ENCODE measurements around the gene PARD3.

The PARD3 gene

DNA sequence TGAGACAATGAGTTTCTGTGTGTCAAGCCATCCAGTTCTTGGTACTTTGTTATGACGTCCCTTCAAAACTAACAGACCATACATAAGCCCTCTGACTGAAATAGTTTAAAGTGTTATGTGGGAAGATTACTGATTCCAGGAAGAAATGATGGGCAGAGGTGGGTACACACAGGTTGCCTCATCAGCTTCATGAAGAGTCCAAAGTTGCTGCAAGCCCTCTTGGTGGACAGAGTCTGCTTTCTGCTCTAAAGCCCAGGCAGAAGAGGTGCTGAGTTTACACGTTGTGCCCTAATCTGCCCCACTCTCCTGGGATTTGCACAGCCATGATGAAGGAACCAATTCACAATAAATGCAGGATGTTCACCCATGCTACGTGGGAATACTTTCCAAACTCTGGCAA, 187.4 kb downstream of the PARD3 start:
- no peak for DNase-seq (ENCODE audit: low read depth in 2 of 2, low spot score in 1 of 2)

GRCh38 chr10:34627331-34627730, 187.8 kb downstream of the PARD3 start:
- DNase-seq (ENCODE audit: low read depth in 2 of 2, low spot score in 1 of 2), result no peak

- no peak for DNase-seq (ENCODE audit: low read depth in 2 of 2, low spot score in 1 of 2)
Observed at GRCh38 chr10:34626158-34626880, 188.8 kb downstream of the PARD3 start.

GRCh38 chr10:34624323-34625153, 190.6 kb downstream of the PARD3 start:
- DNase-seq (ENCODE audit: low read depth in 2 of 2, low spot score in 1 of 2), result no peak

DNA sequence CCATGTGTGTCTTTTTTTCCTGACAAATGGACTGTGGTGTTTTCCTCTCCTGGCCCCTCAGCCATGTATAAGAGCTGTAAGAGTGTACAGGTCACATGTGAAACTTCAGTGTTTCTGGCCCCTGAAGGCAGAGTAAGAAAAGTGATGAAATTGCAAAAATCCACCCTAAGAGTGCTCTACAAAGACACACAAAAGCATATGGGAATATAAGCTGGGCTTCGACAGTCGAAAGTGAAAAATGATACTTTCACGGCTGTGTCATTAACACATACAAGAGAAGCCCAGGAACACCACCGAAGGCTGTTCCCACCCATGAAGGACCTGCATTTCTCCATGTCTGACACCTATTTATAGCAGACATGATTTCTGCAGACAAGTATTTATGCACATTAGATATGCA, 192.2 kb downstream of the PARD3 start:
- no peak for DNase-seq (ENCODE audit: low read depth in 2 of 2, low spot score in 1 of 2)

DNA sequence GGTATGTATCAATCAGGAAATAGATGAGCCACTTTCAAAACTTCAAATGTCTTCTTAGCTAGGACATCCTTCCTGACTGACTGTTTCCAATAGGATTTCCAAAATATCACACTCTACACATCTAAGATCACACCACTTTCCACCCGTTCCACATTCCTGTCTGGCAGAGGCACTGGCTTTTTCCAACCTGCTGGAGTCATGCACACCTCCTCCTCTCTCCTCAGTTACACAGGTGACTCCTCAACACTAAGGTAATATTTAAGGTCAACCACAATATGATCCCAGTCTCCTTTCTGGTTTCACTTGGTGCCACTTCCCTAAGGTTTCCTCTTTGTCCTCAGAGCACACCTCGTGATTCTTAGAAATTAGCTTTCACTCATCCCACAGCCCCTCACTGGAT, 196.5 kb downstream of the PARD3 start:
- no peak for DNase-seq (ENCODE audit: low read depth in 2 of 2, low spot score in 1 of 2)

DNA sequence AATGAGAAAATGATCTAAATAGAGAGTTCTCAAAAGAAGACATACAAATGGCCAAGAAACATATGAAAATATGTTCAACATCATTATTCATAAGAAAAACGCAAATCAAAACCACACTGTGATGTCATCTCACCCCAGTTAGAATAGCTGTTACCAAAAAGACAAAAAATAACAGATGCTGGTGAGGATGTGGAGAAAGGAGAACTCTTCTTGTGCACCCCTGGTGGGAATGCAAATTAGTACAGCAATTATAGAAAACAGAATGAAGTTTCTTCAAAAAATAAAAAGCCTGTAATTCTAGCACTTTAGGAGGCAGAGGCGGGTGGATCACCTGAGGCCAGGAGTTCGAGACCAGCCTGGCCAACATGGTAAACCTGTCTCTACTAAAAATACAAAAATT, 199.3 kb downstream of the PARD3 start:
- DNase-seq (ENCODE audit: low read depth in 2 of 2, low spot score in 1 of 2), result no peak

GRCh38 chr10:34613491-34613890, 201.6 kb downstream of the PARD3 start:
- DNase-seq (ENCODE audit: low read depth in 2 of 2, low spot score in 1 of 2), result no peak

GRCh38 chr10:34612938-34613337, 202.2 kb downstream of the PARD3 start:
- DNase-seq (ENCODE audit: low read depth in 2 of 2, low spot score in 1 of 2), result no peak

DNA sequence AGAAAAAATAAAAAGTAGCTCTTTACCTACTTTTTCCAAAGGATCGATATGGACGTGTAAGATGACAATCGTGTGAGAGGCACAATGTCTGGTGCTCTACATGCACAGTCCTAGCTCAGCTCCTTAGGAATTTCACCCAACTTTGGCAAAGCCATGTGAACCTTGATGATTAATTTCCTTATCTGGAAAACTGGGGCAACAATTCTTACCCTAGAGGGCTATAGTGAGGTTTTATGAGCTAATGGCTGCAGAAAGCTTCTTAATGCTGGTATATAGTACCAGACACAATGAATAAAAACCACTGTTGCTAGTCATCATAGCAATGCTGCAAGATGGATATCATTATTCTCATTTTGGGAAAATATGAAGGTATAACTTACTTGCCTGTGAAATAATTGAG, 202.7 kb downstream of the PARD3 start:
- DNase-seq (ENCODE audit: low read depth in 2 of 2, low spot score in 1 of 2), result no peak

DNA sequence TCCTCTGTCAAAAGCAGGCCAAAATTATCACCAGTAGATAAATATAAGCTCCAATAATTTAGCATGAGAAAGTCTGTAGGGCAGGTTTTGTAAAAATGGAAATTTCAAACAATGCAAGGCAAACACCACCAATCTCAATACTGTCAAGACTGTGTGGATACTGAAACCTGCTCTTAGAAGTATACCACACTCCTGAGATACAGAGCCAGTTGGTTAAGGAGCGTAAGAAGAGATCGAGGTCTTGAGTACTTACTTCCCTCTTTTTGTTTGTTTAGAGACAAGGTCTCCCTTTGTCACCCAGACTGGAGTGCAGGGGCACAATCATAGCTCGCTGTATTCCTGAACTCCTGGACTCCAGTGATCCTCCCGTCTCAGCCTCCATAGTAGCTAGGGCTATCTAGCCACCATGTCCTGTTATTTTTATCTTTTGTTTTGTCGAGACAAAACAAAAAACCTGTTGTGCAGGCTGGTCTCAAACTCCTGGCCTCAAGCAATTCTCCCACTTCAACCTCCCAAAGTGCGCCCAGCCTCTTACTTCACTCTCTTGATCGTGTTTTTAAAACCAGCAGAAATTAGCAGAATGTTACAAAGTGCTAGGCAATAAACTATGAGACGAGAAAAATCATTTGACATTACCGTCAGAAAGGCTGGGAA, 205.7 kb downstream of the PARD3 start:
- no peak for DNase-seq (ENCODE audit: low read depth in 2 of 2, low spot score in 1 of 2)

- no peak for DNase-seq (ENCODE audit: low read depth in 2 of 2, low spot score in 1 of 2)
Observed at GRCh38 chr10:34607894-34608293, 207.2 kb downstream of the PARD3 start.

DNA sequence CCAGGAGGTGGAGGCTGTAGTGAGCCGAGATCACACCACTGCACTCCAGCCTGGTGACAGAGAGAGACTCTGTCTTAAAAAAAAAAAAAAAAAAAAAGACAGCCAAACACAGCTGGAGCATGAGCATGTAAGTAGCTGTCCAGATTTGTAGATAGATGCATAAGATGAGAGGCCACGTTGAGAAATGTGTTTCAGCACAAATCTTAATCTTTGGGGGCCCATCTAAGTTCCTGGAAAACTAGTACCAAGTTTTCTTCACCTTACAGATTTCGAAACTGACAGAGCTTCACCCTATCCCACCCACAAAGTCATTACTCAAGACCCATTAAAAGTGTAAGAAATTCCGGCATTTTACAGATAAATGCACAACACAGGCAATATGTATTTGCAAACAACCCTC, 208.2 kb downstream of the PARD3 start:
- DNase-seq (ENCODE audit: low read depth in 2 of 2, low spot score in 1 of 2), result no peak

- DNase-seq (ENCODE audit: low read depth in 2 of 2, low spot score in 1 of 2), result no peak
Observed at GRCh38 chr10:34602478-34602877, 212.6 kb downstream of the PARD3 start.

- DNase-seq (ENCODE audit: low read depth in 2 of 2, low spot score in 1 of 2), result no peak
Observed at GRCh38 chr10:34601691-34602090, 213.4 kb downstream of the PARD3 start.

DNA sequence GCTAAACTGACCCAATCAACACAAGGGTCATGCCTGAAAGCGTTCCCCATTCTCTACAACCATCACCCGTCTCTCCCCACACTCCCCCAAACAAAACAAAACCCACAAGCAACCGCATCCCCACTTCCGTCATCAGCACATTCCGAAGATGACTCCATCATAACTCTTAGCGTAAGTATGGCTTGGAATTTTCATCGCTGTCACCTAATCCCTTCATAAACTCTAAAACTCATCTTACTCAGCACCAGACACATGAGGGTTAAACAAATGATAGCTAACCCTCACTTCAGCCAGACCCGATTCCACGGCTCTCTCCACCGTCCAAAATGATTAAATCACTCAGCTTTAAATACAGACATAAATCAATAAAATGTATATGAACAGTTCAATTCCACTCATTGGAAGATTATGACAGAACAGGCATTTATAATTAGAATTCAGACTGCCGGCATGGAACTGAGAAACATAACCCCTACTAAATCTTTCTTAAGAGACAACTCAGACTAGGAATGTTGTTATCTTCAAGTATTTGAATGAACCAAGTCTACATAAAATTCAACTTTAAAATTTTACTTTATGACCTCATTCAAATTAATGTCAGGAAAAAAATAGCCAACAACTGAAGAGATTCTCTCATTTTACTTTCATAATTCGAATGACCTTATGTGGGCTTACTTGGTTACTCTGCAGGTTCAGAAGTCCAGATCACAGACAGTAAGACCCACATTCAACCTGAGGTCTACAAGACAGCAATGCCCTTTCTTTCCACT, 215.9 kb downstream of the PARD3 start:
- no peak for DNase-seq (ENCODE audit: low read depth in 2 of 2, low spot score in 1 of 2)

DNA sequence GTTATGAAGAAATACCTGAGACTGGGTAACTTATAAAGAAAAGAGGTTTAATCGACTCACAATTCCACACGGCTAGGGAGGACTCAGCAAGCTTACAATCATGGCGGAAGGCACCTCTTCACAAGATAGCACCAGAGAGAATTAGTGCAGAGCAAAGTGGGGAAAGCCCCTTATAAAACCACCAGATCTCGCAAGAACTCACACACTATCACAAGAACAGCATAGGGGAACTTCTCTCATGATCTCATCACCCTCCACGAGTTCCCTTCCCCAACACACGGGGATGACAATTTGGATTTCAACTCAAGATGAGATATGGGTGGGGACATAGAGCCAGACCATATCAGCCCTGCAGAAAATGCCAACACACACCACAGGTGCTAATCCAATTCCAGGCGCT, 218.7 kb downstream of the PARD3 start:
- DNase-seq (ENCODE audit: low read depth in 2 of 2, low spot score in 1 of 2), result no peak

DNA sequence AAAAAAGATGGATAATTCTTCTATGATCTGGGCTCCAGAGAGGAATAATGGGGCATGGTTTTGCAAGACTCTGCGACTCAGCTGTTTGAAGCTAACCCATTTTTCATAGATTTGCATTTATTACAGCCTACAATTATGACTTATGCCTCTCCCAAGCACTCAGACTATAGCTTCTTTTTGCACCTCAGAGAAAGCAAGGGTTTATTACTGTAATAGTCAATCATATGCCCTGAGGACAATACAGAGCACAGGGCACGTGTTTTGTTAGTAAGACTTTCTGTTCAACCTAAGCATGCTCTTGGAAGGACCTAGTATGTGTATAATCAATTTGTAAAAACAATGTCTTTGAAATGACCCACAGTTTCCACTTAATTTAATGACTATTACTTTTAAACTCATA, 221.2 kb downstream of the PARD3 start:
- no peak for DNase-seq (ENCODE audit: low read depth in 2 of 2, low spot score in 1 of 2)

GRCh38 chr10:34593374-34593890, 221.7 kb downstream of the PARD3 start:
- DNase-seq (ENCODE audit: low read depth in 2 of 2, low spot score in 1 of 2), result no peak

DNA sequence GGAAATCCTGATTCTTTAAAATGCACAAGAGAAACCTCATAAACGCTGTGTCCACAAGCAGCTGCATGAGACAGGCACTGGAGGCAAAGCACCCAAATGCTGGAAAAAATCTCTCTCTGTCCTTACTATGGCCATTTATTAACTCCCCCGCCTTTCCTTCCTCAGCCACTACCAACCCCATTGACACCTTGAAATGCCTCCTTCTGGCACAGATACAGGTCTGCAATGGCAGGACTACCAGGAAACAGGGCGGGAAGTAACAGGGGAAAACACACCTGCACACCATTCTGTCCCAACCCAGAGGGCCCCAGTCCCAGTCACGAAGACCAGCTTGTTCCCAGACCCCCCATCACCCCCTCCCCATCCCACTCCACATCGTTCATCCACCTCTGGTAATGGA, 224.3 kb downstream of the PARD3 start:
- no peak for DNase-seq (ENCODE audit: low read depth in 2 of 2, low spot score in 1 of 2)

GRCh38 chr10:34589275-34589674, 225.8 kb downstream of the PARD3 start:
- no peak for DNase-seq (ENCODE audit: low read depth in 2 of 2, low spot score in 1 of 2)

Data from stimulated activated CD8-positive, alpha-beta memory T cell treated with anti-CD3 and anti-CD28 coated beads, Interleukin-4, amount 100 ng/mL, for 1 hour (primary cell).